A673 (cell line): Measurements from ENCODE around the gene CAMKK1.

ENCODE experiments used
- CTCF ChIP-seq: fragments of 300-800, 200-600 bp; sonication (generic); conservative IDR thresholded peaks from 2 replicates; pipeline ENCODE4 v1.5.1; 2017; ENCODE audit warnings: low read depth, mild to moderate bottlenecking, antibody characterized with exemption, low read length, moderate library complexity, mixed read lengths
- EZH2 ChIP-seq: fragments of 200-600 bp; sonication (generic); IDR thresholded peaks from 2 replicates; pipeline ENCODE4 v1.6.1; 2017; ENCODE audit warnings: borderline replicate concordance, low read depth, mild to moderate bottlenecking, mixed read lengths, antibody characterized with exemption, low read length; ENCODE audit not compliant: poor library complexity, severe bottlenecking

GRCh38 chr17:3935825-3936355 lies 43.0 kb upstream of the CAMKK1 start:
- TF ChIP-seq CTCF, result no peak
- no peak for TF ChIP-seq EZH2
